IMR-90 (cell line): ENCODE data around the gene MICA. TPM values are rescaled to one million over a fixed set of nuclear protein-coding genes. Genes with fewer than 3 reads are reported as not detected.

Experiments used
- ATAC-seq: fragments of 200-7000 bp; cut with Tn5 transposase; 2 replicates; pipeline ENCODE4 v1.9.1; 2020; ENCODE audit warnings: low read depth, mild to moderate bottlenecking, moderate library complexity
- BruUV-seq: library from RNA; stranded (reverse); fragments of 400-500 nt; replicated peaks from 2 replicates; lab custom pipeline; 2021; lab: Mats Ljungman, UMichigan
- CTCF ChIA-PET: fragments of 300-600 bp; formaldehyde crosslinking; extraction: SDS; loops from one replicate; lab custom pipeline; 2021; ENCODE audit warnings: antibody characterized with exemption; lab: Yijun Ruan, JAX
- POLR2A ChIA-PET: fragments of 300-600 bp; sonication (Branson Sonifier 250); formaldehyde crosslinking; loops from one replicate; lab custom pipeline; 2022; ENCODE audit warnings: antibody characterized with exemption; ENCODE audit not compliant: unreplicated experiment; lab: Charles Lee
- DNase-seq: peaks from one replicate; pipeline ENCODE4 v3.0.0; 2013
- H2AFZ ChIP-seq: replicated peaks from 2 replicates; pipeline ENCODE3; 2013; ENCODE audit warnings: low read length, mild to moderate bottlenecking; ENCODE audit not compliant: poor library complexity
- H2AK5ac ChIP-seq: 2 replicates; pipeline ENCODE4 v1.6.1; 2013; ENCODE audit warnings: low read depth, low read length, inconsistent platforms
- H2AK9ac ChIP-seq: replicated peaks from 2 replicates; pipeline ENCODE3; 2013; ENCODE audit warnings: mild to moderate bottlenecking, low read depth, low read length, moderate library complexity; ENCODE audit not compliant: poor library complexity
- H2BK120ac ChIP-seq: 2 replicates; pipeline ENCODE4 v1.6.1; 2013; ENCODE audit warnings: low read depth, low read length, inconsistent platforms
- H2BK15ac ChIP-seq: 3 replicates; pipeline ENCODE4 v1.6.1; 2013; ENCODE audit warnings: low read depth, low read length, inconsistent platforms
- H2BK20ac ChIP-seq: 2 replicates; pipeline ENCODE4 v1.6.1; 2013; ENCODE audit warnings: low read depth, mild to moderate bottlenecking, inconsistent platforms, low read length, moderate library complexity
- H2BK5ac ChIP-seq: 2 replicates; pipeline ENCODE4 v1.6.1; 2013; ENCODE audit warnings: mild to moderate bottlenecking, low read depth, low read length, inconsistent platforms; ENCODE audit not compliant: poor library complexity, severe bottlenecking
- H3K14ac ChIP-seq: replicated peaks from 2 replicates; pipeline ENCODE4 v1.6.1; 2013; ENCODE audit warnings: low read depth, low read length, inconsistent platforms
- H3K18ac ChIP-seq: 2 replicates; pipeline ENCODE4 v1.6.1; 2013; ENCODE audit warnings: low read depth, low read length, control low read depth
- H3K23ac ChIP-seq: 2 replicates; pipeline ENCODE4 v1.6.1; 2013; ENCODE audit warnings: low read depth, low read length, inconsistent platforms
- H3K27ac ChIP-seq: 2 replicates; pipeline ENCODE4 v1.5.1; 2013; ENCODE audit warnings: mild to moderate bottlenecking, control low read depth, low read length; ENCODE audit not compliant: insufficient read depth
- H3K27me3 ChIP-seq: 2 replicates; pipeline ENCODE4 v1.6.1; 2013; ENCODE audit warnings: low read length; ENCODE audit not compliant: control insufficient read depth, insufficient read depth
- H3K36me3 ChIP-seq: 2 replicates; pipeline ENCODE4 v1.6.1; 2013; ENCODE audit warnings: low read length, mixed read lengths; ENCODE audit not compliant: control insufficient read depth, insufficient read depth
- H3K4ac ChIP-seq: 2 replicates; pipeline ENCODE4 v1.6.1; 2013; ENCODE audit warnings: low read depth, low read length, inconsistent platforms
- H3K4me1 ChIP-seq: 2 replicates; pipeline ENCODE4 v1.6.1; 2013; ENCODE audit warnings: low read length, mixed read lengths; ENCODE audit not compliant: control insufficient read depth, insufficient read depth
- H3K4me2 ChIP-seq: 2 replicates; pipeline ENCODE4 v1.6.1; 2013; ENCODE audit warnings: low read depth, mild to moderate bottlenecking, control low read depth, low read length, moderate library complexity
- H3K4me3 ChIP-seq: 2 replicates; pipeline ENCODE4 v1.5.1; 2013; ENCODE audit warnings: low read depth, mild to moderate bottlenecking, control low read depth, low read length, moderate library complexity; ENCODE audit not compliant: insufficient read depth
- H3K56ac ChIP-seq: 2 replicates; pipeline ENCODE4 v1.6.1; 2013; ENCODE audit warnings: low read length, inconsistent platforms; ENCODE audit not compliant: insufficient read depth; ENCODE audit errors: extremely low read depth
- H3K79me1 ChIP-seq, 2 experiments: 2 replicates each; pipeline ENCODE4 v1.6.1; 2013; ENCODE audit warnings: low read length in 2 of 2, inconsistent platforms in 1 of 2, low read depth in 1 of 2
- H3K9ac ChIP-seq: 2 replicates; pipeline ENCODE4 v1.6.1; 2013; ENCODE audit warnings: low read depth, low read length, control low read depth
- H3K9me1 ChIP-seq: 2 replicates; pipeline ENCODE4 v1.6.1; 2013; ENCODE audit warnings: low read length, inconsistent platforms; ENCODE audit not compliant: insufficient read depth
- H3K9me3 ChIP-seq: 2 replicates; pipeline ENCODE4 v1.6.1; 2013; ENCODE audit warnings: low read length; ENCODE audit not compliant: control insufficient read depth, insufficient read depth
- H4K20me1 ChIP-seq: 2 replicates; pipeline ENCODE4 v1.6.1; 2013; ENCODE audit warnings: low read length, inconsistent platforms; ENCODE audit not compliant: insufficient read depth
- H4K5ac ChIP-seq: 2 replicates; pipeline ENCODE4 v1.6.1; 2013; ENCODE audit warnings: mild to moderate bottlenecking, low read depth, low read length, control low read depth
- H4K8ac ChIP-seq, 2 experiments: 2 replicates each; pipeline ENCODE4 v1.6.1; 2013; ENCODE audit warnings: low read depth in 2 of 2, low read length in 2 of 2, control low read depth in 1 of 2, inconsistent platforms in 1 of 2
- H4K91ac ChIP-seq: 2 replicates; pipeline ENCODE4 v1.6.1; 2013; ENCODE audit warnings: low read depth, low read length, inconsistent platforms; ENCODE audit not compliant: insufficient read depth
- WGBS, 2 experiments: methylation state at CpG; one replicate each; pipeline versions ENCODE4 v1.1.5 to v1.1.7; 2013; ENCODE audit warnings: missing lambda C conversion rate in 2 of 2; ENCODE audit not compliant: insufficient read length in 1 of 2; ENCODE audit errors: extremely low coverage in 2 of 2; 5-methylcytosine and 5-hydroxymethylcytosine counted together
- dilution Hi-C: fragments of 300-500 bp; cut with HindIII; formaldehyde crosslinking; loops from one replicate; pipeline ENCODE4 v1.14.3; 2018; ENCODE audit warnings: low sequenced_read_pairs; ENCODE audit not compliant: unreplicated experiment
- in situ Hi-C: fragments of 300-500 bp; cut with MboI; formaldehyde crosslinking; loops from 3 replicates; pipeline ENCODE4 v1.14.3; 2019; ENCODE audit warnings: low sequenced_read_pairs, inconsistent platforms, mixed read lengths
- intact Hi-C: fragments of 100-400 bp; cut with micrococcal nuclease; formaldehyde crosslinking; loops from 2 replicates; pipeline ENCODE4 v1.10.0; 2022
- polyA plus RNA-seq, 3 experiments: library from polyadenylated mRNA; depleted of rRNA; stranded (reverse); fragments of >200 nt; gene quantifications; 2 replicates each; pipeline ENCODE4 v1.2.3, GENCODE V29; 2012; ENCODE audit warnings: low replicate concordance in 1 of 3
- total RNA-seq: library from RNA; depleted of rRNA; stranded (reverse); fragments of >200 nt; gene quantifications from 2 replicates; pipeline ENCODE4 v1.2.3, GENCODE V29; 2012
- TF ChIP-seq, protein P1 (sequence below): fragments of 150-350 bp; IDR thresholded peaks from 2 replicates; pipeline ENCODE4 v1.6.1; 2016; ENCODE audit warnings: low read depth, mild to moderate bottlenecking, low read length, moderate library complexity, borderline replicate concordance

MICA gene
- total and polyA plus RNA-seq, 2 of the 4 experiments (the other 2 are of a cell fraction) = 55.9 to 67.7 TPM

GRCh38 chr6:31354864-31355582, 48.4 kb upstream of the MICA start:
- Histone ChIP-seq H2BK120ac (no peak overlapping the region), H2AFZ (no peak overlapping the region), H3K4me1 (peaks cover 4% of the 10 kb centered on the region; the same call in 1 of the 2 replicates), H2AK9ac (no peak overlapping the region), H3K4me3 (no peak overlapping the region), H3K9ac (no peak overlapping the region), H3K79me1 (peaks cover 5 to 17% of the 10 kb centered on the region in 2 experiments; a peak in 3 of 4 replicates), H2BK20ac (no peak overlapping the region), H2AK5ac (no peak overlapping the region), H4K91ac (no peak overlapping the region), H3K4ac (no peak overlapping the region), H3K27me3 (peaks cover 23% of the 10 kb centered on the region), H3K9me1 (peaks cover 11% of the 10 kb centered on the region; the same call in 1 of the 2 replicates), H3K23ac (no peak overlapping the region), H4K20me1 (peaks cover 7% of the 10 kb centered on the region; the same call in 1 of the 2 replicates), H3K14ac (no peak overlapping the region), H3K56ac (no peak overlapping the region), H4K5ac (no peak overlapping the region), H2BK15ac (no peak overlapping the region), H3K18ac (no peak overlapping the region), H4K8ac (no peak overlapping the region), H3K9me3 (no peaks in the 10 kb centered on the region), H3K4me2 (no peak overlapping the region), H3K27ac (no peak overlapping the region), H3K36me3 (peaks cover 13% of the 10 kb centered on the region), H2BK5ac (no peak overlapping the region)
- ChIA-PET CTCF (no interaction called here), POLR2A (interaction anchor here (0.6 kb wide), 1 partner anchor 157 kb away, joined by 4 read pairs; no protein-coding TSS in a partner anchor)
- ATAC-seq (no peak), DNase-seq (no peak)
- intact Hi-C loops (no loop called here), dilution Hi-C loops (no loop called here), in situ Hi-C loops (no loop called here)
- TF ChIP-seq, protein P1, sequence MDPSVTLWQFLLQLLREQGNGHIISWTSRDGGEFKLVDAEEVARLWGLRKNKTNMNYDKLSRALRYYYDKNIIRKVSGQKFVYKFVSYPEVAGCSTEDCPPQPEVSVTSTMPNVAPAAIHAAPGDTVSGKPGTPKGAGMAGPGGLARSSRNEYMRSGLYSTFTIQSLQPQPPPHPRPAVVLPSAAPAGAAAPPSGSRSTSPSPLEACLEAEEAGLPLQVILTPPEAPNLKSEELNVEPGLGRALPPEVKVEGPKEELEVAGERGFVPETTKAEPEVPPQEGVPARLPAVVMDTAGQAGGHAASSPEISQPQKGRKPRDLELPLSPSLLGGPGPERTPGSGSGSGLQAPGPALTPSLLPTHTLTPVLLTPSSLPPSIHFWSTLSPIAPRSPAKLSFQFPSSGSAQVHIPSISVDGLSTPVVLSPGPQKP = no peak
- WGBS, 2 experiments = 90% methylated on average over 2 of the region's 11 CpGs; no CpG with 5 or more reads in 1 of the 2 experiments
- BruUV-seq = no TSS peak
